Measurements from ENCODE around the gene AMMECR1L. TPM values are rescaled to one million over a fixed set of nuclear protein-coding genes. Genes with fewer than 3 reads are reported as not detected.
"Not testable (repeated sequence)": the region's sequence is repeated elsewhere in the genome, so short reads cannot be mapped to it uniquely, and the experiment has no call there.

Gene AMMECR1L
- total RNA-seq, 4 donors from 2014 or later, result 12.4 to 15.0 (median 14.1) TPM

DNA sequence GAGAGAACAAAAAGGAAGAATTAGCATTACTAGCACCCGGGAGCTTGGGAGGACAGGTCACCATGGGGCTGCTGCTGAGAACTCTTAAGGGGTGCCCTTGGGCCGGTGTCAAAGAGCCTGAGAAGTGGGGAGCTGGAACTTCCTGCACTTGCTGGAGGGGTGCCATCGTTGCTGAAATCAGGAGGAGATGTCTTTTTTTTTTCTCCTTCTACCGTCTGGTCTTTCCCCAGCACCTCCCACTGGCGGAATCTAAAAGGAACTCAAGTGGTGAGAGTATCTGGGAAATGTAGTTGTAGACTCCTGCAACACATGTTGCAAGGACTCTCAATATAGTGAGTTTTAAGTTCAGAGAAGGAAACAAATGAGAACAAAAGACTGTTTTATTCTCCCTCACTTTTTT is 6.1 kb upstream of the AMMECR1L start:
- Histone ChIP-seq H3K27me3 (no peaks in the 10 kb centered on the region), H3K4me1 (peaks cover 5 to 21% (median 12%) of the 10 kb centered on the region in 3 donors), H3K27ac (no peak overlapping the region), H3K4me3 (no peak overlapping the region), H3K36me3 (no peaks in the 10 kb centered on the region), H3K9me3 (no peaks in the 10 kb centered on the region)
- WGBS, 2 donors (ENCODE audit: low coverage in 1 of 2), result 56 to 67% methylated on average over 1 to 5 of the region's 5 CpGs
- ATAC-seq, result no peak
- TF ChIP-seq POLR2A (IDR thresholded peaks at IDR 0.05), result no peak
- TF ChIP-seq POLR2AphosphoS5 (IDR thresholded peaks at IDR 0.05), result no peak
- TF ChIP-seq, protein P1, sequence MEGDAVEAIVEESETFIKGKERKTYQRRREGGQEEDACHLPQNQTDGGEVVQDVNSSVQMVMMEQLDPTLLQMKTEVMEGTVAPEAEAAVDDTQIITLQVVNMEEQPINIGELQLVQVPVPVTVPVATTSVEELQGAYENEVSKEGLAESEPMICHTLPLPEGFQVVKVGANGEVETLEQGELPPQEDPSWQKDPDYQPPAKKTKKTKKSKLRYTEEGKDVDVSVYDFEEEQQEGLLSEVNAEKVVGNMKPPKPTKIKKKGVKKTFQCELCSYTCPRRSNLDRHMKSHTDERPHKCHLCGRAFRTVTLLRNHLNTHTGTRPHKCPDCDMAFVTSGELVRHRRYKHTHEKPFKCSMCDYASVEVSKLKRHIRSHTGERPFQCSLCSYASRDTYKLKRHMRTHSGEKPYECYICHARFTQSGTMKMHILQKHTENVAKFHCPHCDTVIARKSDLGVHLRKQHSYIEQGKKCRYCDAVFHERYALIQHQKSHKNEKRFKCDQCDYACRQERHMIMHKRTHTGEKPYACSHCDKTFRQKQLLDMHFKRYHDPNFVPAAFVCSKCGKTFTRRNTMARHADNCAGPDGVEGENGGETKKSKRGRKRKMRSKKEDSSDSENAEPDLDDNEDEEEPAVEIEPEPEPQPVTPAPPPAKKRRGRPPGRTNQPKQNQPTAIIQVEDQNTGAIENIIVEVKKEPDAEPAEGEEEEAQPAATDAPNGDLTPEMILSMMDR (IDR thresholded peaks at IDR 0.05), result no peak
- TF ChIP-seq EP300 (IDR thresholded peaks at IDR 0.05), result no peak

DNA sequence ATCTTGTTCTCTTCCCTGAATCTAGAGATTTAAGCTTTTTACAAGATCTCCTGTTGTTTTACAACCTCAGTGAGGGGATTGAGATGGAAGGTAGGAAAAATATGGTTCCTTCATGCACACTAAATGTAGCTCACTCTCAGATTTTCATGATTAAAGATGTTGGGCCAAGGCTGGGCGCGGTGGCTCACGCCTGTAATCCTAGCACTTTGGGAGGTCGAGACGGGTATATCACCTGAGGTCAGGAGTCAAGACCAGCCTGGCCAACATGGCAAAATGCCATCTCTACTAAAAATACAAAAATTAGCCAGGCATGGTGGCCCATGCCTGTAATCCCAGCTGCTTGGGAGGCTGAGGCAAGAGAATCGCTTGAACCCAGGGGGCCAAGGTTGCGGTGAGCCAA is 5.0 kb upstream of the AMMECR1L start:
- not testable (repeated sequence) for H3K27me3 ChIP-seq, ATAC-seq, H3K9me3 ChIP-seq, H3K36me3 ChIP-seq, H3K4me3 ChIP-seq, H3K27ac ChIP-seq
- peaks cover 5 to 21% (median 12%) of the 10 kb centered on the region in 3 donors for H3K4me1 ChIP-seq
- no CpG with 5 or more reads among the region's 7 CpGs for WGBS, 2 donors (ENCODE audit: low coverage in 1 of 2)

DNA sequence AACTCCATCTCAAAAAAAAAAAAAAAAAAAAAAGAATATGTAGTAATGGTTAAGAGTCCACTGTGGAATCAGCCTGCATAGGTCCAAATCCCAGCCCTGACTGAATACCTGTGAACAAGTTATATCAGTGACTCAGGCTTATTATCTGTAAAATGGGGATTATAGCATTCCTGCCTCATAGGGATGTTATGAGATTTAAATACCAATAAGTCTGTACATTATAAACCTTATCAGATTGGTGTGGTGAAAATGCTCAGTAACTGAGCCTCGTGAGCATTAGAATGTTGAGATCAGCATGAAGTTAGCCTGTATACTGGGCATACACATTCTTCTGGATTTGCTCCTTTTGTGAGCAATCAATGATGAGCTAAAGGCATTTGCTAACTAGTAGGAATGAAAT is 3.0 kb upstream of the AMMECR1L start:
- H3K4me3 ChIP-seq, result no peak overlapping the region
- peaks cover 9 to 32% (median 21%) of the 10 kb centered on the region in 3 donors for H3K4me1 ChIP-seq
- peak overlapping the region in 1 of 4 donors; percentile 91 for H3K27ac ChIP-seq
- H3K36me3 ChIP-seq, result peaks cover 0 to 1% of the 10 kb centered on the region in 2 donors
- no peaks in the 10 kb centered on the region for H3K27me3 ChIP-seq
- WGBS, 2 donors (ENCODE audit: low coverage in 1 of 2), result 92 to 100% methylated on average over 1 of the region's 1 CpG
- no peaks in the 10 kb centered on the region for H3K9me3 ChIP-seq
- TF ChIP-seq, protein P1 (IDR thresholded peaks at IDR 0.05), result no peak
- TF ChIP-seq EP300 (IDR thresholded peaks at IDR 0.05) (no peak), POLR2A (IDR thresholded peaks at IDR 0.05) (no peak), POLR2AphosphoS5 (IDR thresholded peaks at IDR 0.05) (no peak)
- ATAC-seq, result no peak

DNA sequence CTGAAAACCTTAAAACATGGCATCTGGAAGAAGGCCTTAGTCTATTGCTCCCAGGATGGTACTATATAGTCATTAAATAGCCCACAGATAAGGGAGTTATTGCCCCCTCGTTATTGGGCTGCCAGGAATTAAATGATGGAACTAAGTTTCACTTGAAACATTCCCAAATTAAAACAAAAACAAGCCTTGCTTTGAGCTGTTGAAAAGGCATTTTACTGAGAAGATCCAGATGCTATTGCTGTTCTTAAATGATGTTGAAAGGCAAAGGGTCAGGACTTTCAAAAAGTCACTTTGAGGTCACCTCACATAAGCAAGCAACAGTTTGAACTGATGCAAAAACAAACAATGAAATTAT is 2.0 kb upstream of the AMMECR1L start:
- Histone ChIP-seq H3K4me3 (peak overlapping the region in 1 of 2 donors; percentile 62), H3K9me3 (no peaks in the 10 kb centered on the region), H3K27me3 (no peaks in the 10 kb centered on the region), H3K4me1 (peaks cover 9 to 42% (median 27%) of the 10 kb centered on the region in 3 donors), H3K27ac (peak overlapping the region; percentile 29 to 95 (median 74)), H3K36me3 (peaks cover 0 to 11% of the 10 kb centered on the region in 2 donors)
- no peak for ATAC-seq
- TF ChIP-seq EP300 (IDR thresholded peaks at IDR 0.05) (no peak), POLR2AphosphoS5 (IDR thresholded peaks at IDR 0.05) (peak; percentile 51)
- TF ChIP-seq, protein P1 (IDR thresholded peaks at IDR 0.05), result no peak
- 0 to 10% methylated on average over 1 of the region's 1 CpG for WGBS, 2 donors (ENCODE audit: low coverage in 1 of 2)

DNA sequence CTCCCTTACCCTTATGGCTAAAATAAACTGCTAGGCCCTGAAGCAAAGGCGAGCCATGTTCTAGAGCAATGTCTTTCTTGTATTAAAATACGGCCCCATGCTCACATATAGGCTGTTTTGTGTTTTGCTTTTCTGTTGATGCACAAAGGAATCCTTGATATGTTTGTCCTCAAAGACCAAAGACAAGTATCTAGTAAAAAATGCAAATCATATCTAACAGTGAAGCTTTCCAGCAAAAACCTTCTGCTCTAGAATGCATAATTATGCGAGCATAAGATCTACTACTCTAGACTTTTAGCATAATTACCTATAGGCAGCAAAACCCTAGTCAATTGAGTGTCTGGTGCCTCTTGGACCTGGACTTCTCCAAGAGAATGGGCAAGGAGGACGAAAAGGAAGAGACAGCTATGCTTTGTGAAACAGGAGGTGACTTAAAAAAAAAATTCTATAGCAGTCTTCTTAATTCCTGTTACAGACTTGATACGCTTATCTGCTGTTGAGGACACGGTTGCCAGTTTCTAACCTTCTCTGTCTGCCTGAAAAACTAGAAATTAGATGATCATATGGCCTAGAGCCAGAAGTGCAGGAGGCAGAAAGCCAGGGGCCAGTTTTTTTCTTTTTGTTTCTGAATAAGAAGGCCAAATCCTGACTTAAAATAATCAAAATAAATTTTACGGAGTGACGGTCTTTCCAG is 1.5 kb upstream of the AMMECR1L start:
- Histone ChIP-seq H3K27ac (peak overlapping the region; percentile 29 to 95 (median 93)), H3K4me1 (peaks cover 9 to 48% (median 27%) of the 10 kb centered on the region in 3 donors), H3K4me3 (peak overlapping the region; percentile 21 to 62), H3K36me3 (peaks cover 0 to 17% of the 10 kb centered on the region in 2 donors), H3K9me3 (no peaks in the 10 kb centered on the region), H3K27me3 (no peaks in the 10 kb centered on the region)
- 21 to 23% methylated on average over 7 to 8 of the region's 8 CpGs for WGBS, 2 donors (ENCODE audit: low coverage in 1 of 2)
- no peak for TF ChIP-seq POLR2A (IDR thresholded peaks at IDR 0.05)
- ATAC-seq, result no peak

DNA sequence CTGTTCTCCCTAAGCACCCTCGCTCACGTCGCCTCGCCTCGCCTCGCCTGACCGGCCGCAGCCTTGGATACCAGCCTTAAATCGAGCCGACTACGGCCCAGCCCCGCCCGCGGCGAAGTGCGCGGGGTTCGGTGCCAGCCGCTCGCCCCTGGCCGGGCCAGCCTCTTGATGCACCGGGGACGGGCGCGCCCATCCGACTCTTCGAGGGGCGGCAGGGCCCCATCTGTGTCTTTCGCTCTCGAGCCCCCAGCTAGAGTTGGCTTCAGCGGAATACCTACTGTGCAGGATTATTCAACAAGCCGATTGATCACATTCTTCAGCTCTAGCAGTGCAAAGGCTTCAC is 808 bp upstream of the AMMECR1L start:
- Histone ChIP-seq H3K4me1 (peaks cover 9 to 54% (median 27%) of the 10 kb centered on the region in 3 donors), H3K4me3 (peak overlapping the region; percentile 57 to 62), H3K27ac (peak overlapping the region; percentile 70 to 95 (median 93)), H3K36me3 (peaks cover 0 to 18% of the 10 kb centered on the region in 2 donors)
- peak; percentile 39 for ATAC-seq
- H3K9me3 ChIP-seq, H3K27me3 ChIP-seq: not testable (repeated sequence)
- no CpG with 5 or more reads among the region's 32 CpGs for WGBS, 2 donors (ENCODE audit: low coverage in 1 of 2)
